Neural cell (in vitro differentiated cells): ENCODE data around the gene KLC1. TPM values are rescaled to one million over a fixed set of nuclear protein-coding genes. Genes with fewer than 3 reads are reported as not detected.
A peak's percentile ranks its signal among the peaks of the same experiment; 100 is the strongest.

Experiments
- H2AFZ ChIP-seq: fragments of 200-600, 300-800 bp; sonication (generic), shearing (Covaris generic); 2 replicates; pipeline ENCODE4 v1.6.0; 2014; ENCODE audit warnings: low read depth, mild to moderate bottlenecking, antibody characterized with exemption, low read length, moderate library complexity
- H3F3A ChIP-seq: fragments of 200-600 bp; shearing (Covaris generic); 2 replicates; pipeline ENCODE4 v1.6.1; 2016; ENCODE audit warnings: mild to moderate bottlenecking, moderate library complexity, mixed read lengths, antibody characterized with exemption, low read length; ENCODE audit not compliant: insufficient read depth, poor library complexity, severe bottlenecking
- H3K27ac ChIP-seq: fragments of 200-600, 300-800 bp; sonication (generic), shearing (Covaris generic); 2 replicates; pipeline ENCODE4 v1.5.1; 2014; ENCODE audit warnings: mild to moderate bottlenecking, low read length, moderate library complexity
- H3K27me3 ChIP-seq: fragments of 300-800, 200-600 bp; sonication (generic), shearing (Covaris generic); 2 replicates; pipeline ENCODE4 v1.6.0; 2014; ENCODE audit warnings: mild to moderate bottlenecking, low read depth, low read length, moderate library complexity; ENCODE audit not compliant: insufficient read depth
- H3K36me3 ChIP-seq: fragments of 300-800, 200-600 bp; sonication (generic), shearing (Covaris generic); 2 replicates; pipeline ENCODE4 v1.5.1; 2014; ENCODE audit warnings: mild to moderate bottlenecking, antibody characterized with exemption, low read length, moderate library complexity; ENCODE audit not compliant: insufficient read depth
- H3K4me2 ChIP-seq: fragments of 300-800, 200-600 bp; sonication (generic), shearing (Covaris generic); 2 replicates; pipeline ENCODE4 v1.6.0; 2014; ENCODE audit warnings: mild to moderate bottlenecking, low read length
- H3K4me3 ChIP-seq: fragments of 300-800, 200-600 bp; sonication (generic), shearing (Covaris generic); 2 replicates; pipeline ENCODE4 v1.5.1; 2014; ENCODE audit warnings: mild to moderate bottlenecking, low read length, moderate library complexity
- H3K79me2 ChIP-seq: fragments of 200-600 bp; shearing (Covaris generic); replicated peaks from 2 replicates; pipeline ENCODE4 v1.6.0; 2014; ENCODE audit warnings: mild to moderate bottlenecking, low read length, moderate library complexity; ENCODE audit not compliant: insufficient read depth
- H3K9ac ChIP-seq: fragments of 300-800, 200-600 bp; sonication (generic), shearing (Covaris generic); 2 replicates; pipeline ENCODE4 v1.6.1; 2016; ENCODE audit warnings: mild to moderate bottlenecking, low read length, mixed read lengths
- H3K9me2 ChIP-seq: fragments of 200-600 bp; shearing (Covaris generic); 2 replicates; pipeline ENCODE4 v1.6.1; 2016; ENCODE audit warnings: mild to moderate bottlenecking, low read length, mixed read lengths; ENCODE audit not compliant: insufficient read depth
- H3K9me3 ChIP-seq: fragments of 200-600, 300-800 bp; sonication (generic), shearing (Covaris generic); 2 replicates; pipeline ENCODE4 v1.6.1; 2016; ENCODE audit warnings: mild to moderate bottlenecking, mixed run types, low read length, moderate library complexity, mixed read lengths
- H4K20me1 ChIP-seq: fragments of 200-600 bp; shearing (Covaris generic); 2 replicates; pipeline ENCODE4 v1.6.1; 2016; ENCODE audit warnings: mild to moderate bottlenecking, mixed run types; ENCODE audit not compliant: insufficient read depth
- CTCF ChIP-seq: fragments of 450-650 bp; IDR thresholded peaks from 2 replicates; pipeline ENCODE4 v1.5.1; 2014; ENCODE audit warnings: antibody characterized with exemption, mild to moderate bottlenecking, moderate library complexity; ENCODE audit not compliant: poor library complexity, severe bottlenecking
- EP300 ChIP-seq: fragments of 450-650 bp; conservative IDR thresholded peaks from 2 replicates; pipeline ENCODE4 v1.6.1; 2014; ENCODE audit warnings: antibody characterized with exemption, mild to moderate bottlenecking, moderate library complexity; ENCODE audit not compliant: poor library complexity, severe bottlenecking
- EZH2 ChIP-seq: fragments of 200-600, 300-800 bp; shearing (Covaris generic), sonication (generic); IDR thresholded peaks from 2 replicates; pipeline ENCODE4 v1.6.1; 2014; ENCODE audit warnings: antibody characterized with exemption, low read length, borderline replicate concordance, mild to moderate bottlenecking; ENCODE audit not compliant: insufficient read depth, poor library complexity, severe bottlenecking
- MXI1 ChIP-seq: fragments of 450-650 bp; conservative IDR thresholded peaks from 2 replicates; pipeline ENCODE4 v1.6.1; 2014; ENCODE audit warnings: antibody characterized with exemption, mild to moderate bottlenecking; ENCODE audit not compliant: poor library complexity, severe bottlenecking
- POLR2AphosphoS5 ChIP-seq: IDR thresholded peaks from 2 replicates; pipeline ENCODE4 v1.6.1; 2012
- RAD21 ChIP-seq: fragments of 450-650 bp; conservative IDR thresholded peaks from 2 replicates; pipeline ENCODE4 v1.6.1; 2014; ENCODE audit warnings: antibody characterized with exemption, mild to moderate bottlenecking, moderate library complexity
- REST ChIP-seq: IDR thresholded peaks from 2 replicates; pipeline ENCODE4 v1.6.1; 2012; ENCODE audit warnings: borderline replicate concordance
- SMC3 ChIP-seq: fragments of 450-650 bp; conservative IDR thresholded peaks from 2 replicates; pipeline ENCODE4 v1.6.1; 2014; ENCODE audit warnings: antibody characterized with exemption, mild to moderate bottlenecking, moderate library complexity; ENCODE audit not compliant: poor library complexity
- TAF1 ChIP-seq: IDR thresholded peaks from 2 replicates; pipeline ENCODE4 v1.6.1; 2012; ENCODE audit warnings: low read depth
- polyA plus RNA-seq: library from polyadenylated mRNA; depleted of rRNA; stranded (reverse); fragments of >200 nt; gene quantifications from 2 replicates; pipeline ENCODE4 v1.2.3, GENCODE V29; 2014

Gene KLC1
- polyA plus RNA-seq, 1 donor from 2014 or later, result 1,272 TPM

- H3F3A ChIP-seq, result peaks cover 4% of the 10 kb centered on the region
- H3K9me2 ChIP-seq, result no peaks in the 10 kb centered on the region
- no peaks in the 10 kb centered on the region for H4K20me1 ChIP-seq
- H2AFZ ChIP-seq, result no peak overlapping the region
- H3K27me3 ChIP-seq, result no peaks in the 10 kb centered on the region
- peak overlapping the region; percentile 66 for H3K27ac ChIP-seq
- H3K36me3 ChIP-seq, result no peaks in the 10 kb centered on the region
- no peaks in the 10 kb centered on the region for H3K9me3 ChIP-seq
- TF ChIP-seq CTCF (no peak), EP300 (no peak), POLR2AphosphoS5 (no peak), MXI1 (no peak), EZH2 (no peak), REST (no peak), RAD21 (no peak), SMC3 (no peak), TAF1 (no peak)
- H3K9ac ChIP-seq, result no peak overlapping the region
- H3K79me2 ChIP-seq, result no peaks in the 10 kb centered on the region
- no peak overlapping the region for H3K4me3 ChIP-seq
- no peak overlapping the region for H3K4me2 ChIP-seq
Observed at GRCh38 chr14:103593577-103593976, 35.4 kb upstream of the KLC1 start.

- Histone ChIP-seq H3K27ac (peak overlapping the region; percentile 66), H4K20me1 (no peaks in the 10 kb centered on the region), H3K4me2 (no peak overlapping the region), H3K79me2 (no peaks in the 10 kb centered on the region), H3K4me3 (no peak overlapping the region), H3K9me2 (no peaks in the 10 kb centered on the region), H3K9ac (peak overlapping the region; percentile 52), H3K9me3 (no peaks in the 10 kb centered on the region), H3F3A (peaks cover 4% of the 10 kb centered on the region), H3K27me3 (no peaks in the 10 kb centered on the region), H3K36me3 (no peaks in the 10 kb centered on the region), H2AFZ (peak overlapping the region; percentile 15)
- TF ChIP-seq REST (no peak), CTCF (no peak), MXI1 (no peak), RAD21 (peak; percentile 9), EP300 (no peak)
Observed at GRCh38 chr14:103594265-103594664, 34.7 kb upstream of the KLC1 start.
